Endothelial cell of umbilical vein (primary cell): Measurements from ENCODE around the gene CD300LB. TPM values are rescaled to one million over a fixed set of nuclear protein-coding genes. Genes with fewer than 3 reads are reported as not detected.

Source experiments
- BruUV-seq: library from RNA; stranded (reverse); fragments of 400-500 nt; replicated peaks from 2 replicates; lab custom pipeline; 2021; lab: Mats Ljungman, UMichigan
- CTCF ChIA-PET: fragments of 300-600, 350-600 bp; sonication (Branson Sonifier 250); formaldehyde crosslinking; loops from one replicate; lab custom pipeline; 2021; ENCODE audit warnings: antibody characterized with exemption, inconsistent platforms; lab: Charles Lee
- POLR2A ChIA-PET: fragments of 300-600, 350-600 bp; sonication (Branson Sonifier 250); formaldehyde crosslinking; loops from one replicate; lab custom pipeline; 2021; ENCODE audit warnings: antibody characterized with exemption, inconsistent platforms; lab: Charles Lee
- DNase-seq: peaks from one replicate; pipeline ENCODE4 v3.0.0-alpha.2; 2011; ENCODE audit warnings: low read depth, low spot score
- FAIRE-seq: peaks from 2 replicates; lab custom pipeline; 2011; peaks lifted over from hg19 to GRCh38; lab: Jason Lieb, UNC
- H2AFZ ChIP-seq: 2 replicates; pipeline ENCODE4 v1.6.0; 2012; ENCODE audit warnings: low read depth, low read length, control low read depth, inconsistent platforms
- H3K27ac ChIP-seq: 2 replicates; pipeline ENCODE4 v1.5.1; 2011; ENCODE audit warnings: low read depth, mild to moderate bottlenecking, control low read depth, low read length, moderate library complexity; ENCODE audit not compliant: insufficient read depth
- H3K27me3 ChIP-seq, 2 experiments: 2 replicates each; pipeline versions ENCODE4 v1.6.0 to v1.6.1; 2011; ENCODE audit warnings: low read length in 2 of 2, mixed read lengths in 1 of 2; ENCODE audit not compliant: control insufficient read depth in 2 of 2, insufficient read depth in 2 of 2
- H3K36me3 ChIP-seq, 2 experiments: 2 replicates in 1 of 2; 3 replicates in 1 of 2; pipeline ENCODE4 v1.5.1; 2011; ENCODE audit warnings: low read length in 2 of 2, mild to moderate bottlenecking in 1 of 2, moderate library complexity in 1 of 2; ENCODE audit not compliant: control insufficient read depth in 2 of 2, insufficient read depth in 2 of 2; ENCODE audit errors: extremely low read depth in 1 of 2
- H3K4me1 ChIP-seq: 3 replicates; pipeline ENCODE4 v1.5.1; 2011; ENCODE audit warnings: mild to moderate bottlenecking, low read length; ENCODE audit not compliant: control insufficient read depth, insufficient read depth; ENCODE audit errors: extremely low read depth
- H3K4me2 ChIP-seq: 2 replicates; pipeline ENCODE4 v1.6.1; 2011; ENCODE audit warnings: low read length, control low read depth, mixed read lengths; ENCODE audit not compliant: insufficient read depth
- H3K4me3 ChIP-seq, 3 experiments: fragments of 200-600 bp in 1 of 3; sonication (generic), shearing (Covaris generic) in 1 of 3; replicated peaks in 1 of 3; 2 replicates each; pipeline ENCODE4 v1.5.1; 2011 to 2016; ENCODE audit warnings: control low read depth in 3 of 3, low read length in 3 of 3, mild to moderate bottlenecking in 2 of 3, inconsistent platforms in 1 of 3, low read depth in 1 of 3, moderate library complexity in 1 of 3; ENCODE audit not compliant: insufficient read depth in 1 of 3
- H3K79me2 ChIP-seq: 2 replicates; pipeline ENCODE4 v1.6.0; 2012; ENCODE audit warnings: low read length, inconsistent platforms; ENCODE audit not compliant: control insufficient read depth, insufficient read depth
- H3K9ac ChIP-seq: replicated peaks from 2 replicates; pipeline ENCODE3; 2011; ENCODE audit warnings: low read length, control low read depth; ENCODE audit not compliant: insufficient read depth; ENCODE audit errors: extremely low read depth
- H3K9me1 ChIP-seq: replicated peaks from 3 replicates; pipeline ENCODE4 v1.6.0; 2011; ENCODE audit warnings: mild to moderate bottlenecking, low read length; ENCODE audit not compliant: control insufficient read depth, insufficient read depth; ENCODE audit errors: extremely low read depth
- H3K9me3 ChIP-seq: replicated peaks from 2 replicates; pipeline ENCODE4 v1.5.1; 2012; ENCODE audit warnings: low read length, inconsistent platforms; ENCODE audit not compliant: control insufficient read depth, insufficient read depth
- H4K20me1 ChIP-seq: replicated peaks from 2 replicates; pipeline ENCODE3; 2011; ENCODE audit warnings: mild to moderate bottlenecking, low read length; ENCODE audit not compliant: control insufficient read depth, insufficient read depth; ENCODE audit errors: extremely low read depth
- CTCF ChIP-seq, 2 donors: IDR thresholded peaks; 1 replicate in 1 of 2; 2 replicates in 1 of 2; pipeline ENCODE4 v1.5.1; 2011; ENCODE audit warnings: low read length in 2 of 2, mild to moderate bottlenecking in 2 of 2, moderate library complexity in 2 of 2, control low read depth in 1 of 2, inconsistent platforms in 1 of 2, low read depth in 1 of 2; ENCODE audit not compliant: insufficient read depth in 1 of 2; ENCODE audit errors: extremely low read depth in 1 of 2
- EZH2 ChIP-seq: IDR thresholded peaks from 2 replicates; pipeline ENCODE4 v1.6.1; 2012; ENCODE audit warnings: borderline replicate concordance, low read depth, mild to moderate bottlenecking, moderate library complexity, low read length, inconsistent platforms; ENCODE audit not compliant: severe bottlenecking
- FOS ChIP-seq: IDR thresholded peaks from 2 replicates; pipeline ENCODE4 v1.6.1; 2011; ENCODE audit warnings: mild to moderate bottlenecking, low read length, moderate library complexity, borderline replicate concordance; ENCODE audit not compliant: insufficient read depth
- GATA2 ChIP-seq: IDR thresholded peaks from 2 replicates; pipeline ENCODE4 v1.7.0; 2011; ENCODE audit warnings: low read depth, mild to moderate bottlenecking, moderate library complexity, mixed read lengths, low read length; ENCODE audit not compliant: insufficient read length, insufficient read depth
- JUN ChIP-seq: IDR thresholded peaks from 2 replicates; pipeline ENCODE4 v1.6.1; 2011; ENCODE audit warnings: borderline replicate concordance, low read depth; ENCODE audit not compliant: insufficient read length, insufficient read depth
- MAX ChIP-seq: IDR thresholded peaks from 2 replicates; pipeline ENCODE4 v1.6.1; 2011; ENCODE audit not compliant: insufficient read depth, insufficient read length
- MYC ChIP-seq: IDR thresholded peaks from one replicate; pipeline ENCODE4 v1.6.1; 2011; ENCODE audit warnings: mild to moderate bottlenecking, low read depth, low read length
- POLR2A ChIP-seq: IDR thresholded peaks from 2 replicates; pipeline ENCODE4 v1.6.1; 2012; ENCODE audit warnings: low read depth, mild to moderate bottlenecking, control low read depth, low read length
- POLR2AphosphoS5 ChIP-seq: IDR thresholded peaks from 2 replicates; pipeline ENCODE4 v1.6.1; 2012; ENCODE audit warnings: low read depth, mild to moderate bottlenecking, control low read depth, low read length, moderate library complexity; ENCODE audit not compliant: insufficient read depth
- dilution Hi-C: fragments of 300-500 bp; cut with MboI; formaldehyde crosslinking; loops from one replicate; pipeline ENCODE4 v1.15.0; 2019; ENCODE audit warnings: low sequenced_read_pairs; ENCODE audit not compliant: extremely low pct_ligation_motif_present
- intact Hi-C: fragments of 100-400 bp; cut with micrococcal nuclease; formaldehyde crosslinking; loops from one replicate; pipeline ENCODE4 v1.10.0; 2022
- polyA plus RNA-seq, 4 experiments: library from polyadenylated mRNA; depleted of rRNA in 3 of 4; stranded (reverse) in 3 of 4; unstranded in 1 of 4; fragments of >200 nt; gene quantifications; 2 replicates each; pipeline versions ENCODE4 v1.2.1 to v1.2.3, GENCODE V29; 2011 to 2012; ENCODE audit warnings: missing spikeins in 1 of 4
- total RNA-seq: library from RNA; stranded (reverse); gene quantifications from 2 replicates; pipeline ENCODE4 v1.2.3, GENCODE V29; 2021

CD300LB gene
- total and polyA plus RNA-seq, 2 donors (not counting 3 experiments of a cell fraction or from before 2014, with no cell fraction given): not detected

- no peak for DNase-seq
- dilution Hi-C loops (no loop called here), intact Hi-C loops (no loop called here)
- no peaks in the 10 kb centered on the region for H3K9me3 ChIP-seq
- no peaks in the 10 kb centered on the region for H4K20me1 ChIP-seq
- H3K9ac ChIP-seq: no peak overlapping the region
- BruUV-seq: no TSS peak
- ChIA-PET POLR2A (interaction anchor here (0.6 kb wide), 1 partner anchor 55 kb away, joined by 5 read pairs; no protein-coding TSS in a partner anchor), CTCF (interaction anchor here (1.1 kb wide), 1 partner anchor 137 kb away, joined by 3 read pairs; no protein-coding TSS in a partner anchor)
- no peaks in the 10 kb centered on the region for H3K9me1 ChIP-seq
- FAIRE-seq: no peak
- H3K4me2 ChIP-seq: no peak overlapping the region
- no peaks in the 10 kb centered on the region for H3K36me3 ChIP-seq
- TF ChIP-seq POLR2AphosphoS5 (no peak), FOS (no peak), EZH2 (no peak), MYC (no peak), POLR2A (no peak), JUN (no peak), GATA2 (no peak), MAX (no peak), CTCF (IDR thresholded peaks at IDR 0.05; ENCODE audit: extremely low read depth in 1 of 2, insufficient read depth in 1 of 2, low read depth in 1 of 2, low read length in 2 of 2) (no peak)
- H3K27ac ChIP-seq: no peak overlapping the region
- H3K4me3 ChIP-seq: no peak overlapping the region
- no peaks in the 10 kb centered on the region for H3K4me1 ChIP-seq
- no peak overlapping the region for H2AFZ ChIP-seq
- H3K27me3 ChIP-seq: no peaks in the 10 kb centered on the region
- H3K79me2 ChIP-seq: no peaks in the 10 kb centered on the region
Measured at GRCh38 chr17:74515941-74516340, 15.3 kb downstream of the CD300LB start.
